HepG2 (cell line): ENCODE results near the gene FGD6. TPM values are rescaled to one million over a fixed set of nuclear protein-coding genes. Genes with fewer than 3 reads are reported as not detected.

Experiments
- ATM ChIP-seq: fragments of 450-650 bp; IDR thresholded peaks from 2 replicates; pipeline ENCODE4 v1.7.1; 2017; ENCODE audit warnings: mild to moderate bottlenecking, borderline replicate concordance
- FOXJ3 ChIP-seq: sonication (generic); formaldehyde crosslinking; IDR thresholded peaks from 2 replicates; pipeline ENCODE4 v1.4.0; 2020; ENCODE audit warnings: missing genetic modification reagents, mild to moderate bottlenecking, borderline replicate concordance
- HNRNPH1 ChIP-seq: fragments of 200-400 bp; formaldehyde crosslinking; optimal IDR thresholded peaks from 2 replicates; pipeline ENCODE3; 2017; ENCODE audit warnings: mild to moderate bottlenecking, low read depth, low read length
- HOXA9 ChIP-seq: sonication (generic); formaldehyde crosslinking; IDR thresholded peaks from 2 replicates; pipeline ENCODE4 v1.8.1; 2022; ENCODE audit warnings: missing genetic modification reagents, mild to moderate bottlenecking, moderate library complexity, borderline replicate concordance
- IRX3 ChIP-seq: sonication (generic); formaldehyde crosslinking; IDR thresholded peaks from 2 replicates; pipeline ENCODE4 v1.8.1; 2023; ENCODE audit warnings: mild to moderate bottlenecking, low read depth, missing genetic modification reagents, borderline replicate concordance
- KAT7 ChIP-seq: IDR thresholded peaks from 2 replicates; pipeline ENCODE4 v1.6.1; 2018; ENCODE audit warnings: borderline replicate concordance, missing compliant biosample characterization
- KDM2A ChIP-seq: sonication (generic); formaldehyde crosslinking; IDR thresholded peaks from 2 replicates; pipeline ENCODE4 v1.4.0; 2020; ENCODE audit warnings: low read depth, missing genetic modification reagents, borderline replicate concordance
- KLF16 ChIP-seq, 2 experiments: sonication (generic) in 1 of 2; formaldehyde crosslinking in 1 of 2; IDR thresholded peaks; 2 replicates each; pipeline versions ENCODE4 v1.6.1 to v1.8.0; 2016 to 2023; ENCODE audit warnings: missing genetic modification reagents in 2 of 2, missing compliant biosample characterization in 1 of 2
- MEF2D ChIP-seq: sonication (generic); formaldehyde crosslinking; IDR thresholded peaks from 2 replicates; pipeline ENCODE4 v1.5.1; 2020; ENCODE audit warnings: mild to moderate bottlenecking, missing genetic modification reagents
- MIXL1 ChIP-seq: IDR thresholded peaks from 2 replicates; pipeline ENCODE4 v1.6.1; 2016
- NCOA1 ChIP-seq: sonication (generic); formaldehyde crosslinking; IDR thresholded peaks from 2 replicates; pipeline ENCODE4 v1.9.0; 2021; ENCODE audit warnings: missing genetic modification reagents
- NFRKB ChIP-seq: fragments of 450-650 bp; IDR thresholded peaks from 2 replicates; pipeline ENCODE4 v1.6.1; 2017
- NRL ChIP-seq: sonication (generic); formaldehyde crosslinking; IDR thresholded peaks from 2 replicates; pipeline ENCODE4 v1.5.0; 2020; ENCODE audit warnings: missing genetic modification reagents, mild to moderate bottlenecking, moderate library complexity, borderline replicate concordance
- PHF21A ChIP-seq: sonication (generic); formaldehyde crosslinking; IDR thresholded peaks from 2 replicates; pipeline ENCODE4 v1.5.0; 2020; ENCODE audit warnings: mild to moderate bottlenecking, missing genetic modification reagents
- SAFB2 ChIP-seq: sonication (generic); formaldehyde crosslinking; IDR thresholded peaks from 2 replicates; pipeline ENCODE4 v1.5.1; 2020; ENCODE audit warnings: missing genetic modification reagents, low read depth, mild to moderate bottlenecking, borderline replicate concordance
- SMC3 ChIP-seq: IDR thresholded peaks from 2 replicates; pipeline ENCODE4 v1.6.1; 2011; ENCODE audit warnings: low read length, improper control_type of control experiment
- SNAPC2 ChIP-seq: sonication (generic); formaldehyde crosslinking; IDR thresholded peaks from 2 replicates; pipeline ENCODE4 v1.8.1; 2022; ENCODE audit warnings: mild to moderate bottlenecking, missing genetic modification reagents
- TBP ChIP-seq: sonication (generic); formaldehyde crosslinking; IDR thresholded peaks from 2 replicates; pipeline ENCODE4 v1.5.0; 2020; ENCODE audit warnings: missing genetic modification reagents
- TBX2 ChIP-seq: sonication (generic); formaldehyde crosslinking; IDR thresholded peaks from 2 replicates; pipeline ENCODE4 v1.5.0; 2020; ENCODE audit warnings: missing genetic modification reagents, mild to moderate bottlenecking, borderline replicate concordance
- THAP11 ChIP-seq: IDR thresholded peaks from 2 replicates; pipeline ENCODE4 v1.6.1; 2016; ENCODE audit warnings: missing biosample characterization, missing genetic modification reagents
- TP53 ChIP-seq: sonication (generic); formaldehyde crosslinking; conservative IDR thresholded peaks from 2 replicates; pipeline ENCODE4 v1.4.0; 2020; ENCODE audit warnings: missing genetic modification reagents
- ZNF274 ChIP-seq: sonication (generic); formaldehyde crosslinking; IDR thresholded peaks from 2 replicates; pipeline ENCODE4 v1.5.1; 2020; ENCODE audit warnings: mild to moderate bottlenecking, missing genetic modification reagents
- ZNF629 ChIP-seq: sonication (generic); formaldehyde crosslinking; conservative IDR thresholded peaks from 2 replicates; pipeline ENCODE4 v1.5.0; 2020; ENCODE audit warnings: missing genetic modification reagents
- ZNF891 ChIP-seq: sonication (generic); formaldehyde crosslinking; IDR thresholded peaks from 2 replicates; pipeline ENCODE4 v1.5.0; 2020; ENCODE audit warnings: mild to moderate bottlenecking, missing genetic modification reagents
- polyA plus RNA-seq, 8 experiments: library from polyadenylated mRNA; depleted of rRNA in 3 of 8; stranded (reverse) in 7 of 8; unstranded in 1 of 8; fragments of >200 nt; fragmentation: Illumina TruSeq in 4 of 8; extraction: Trizol in 4 of 8; gene quantifications; 2 replicates each; pipeline versions ENCODE4 v1.2.1 to v1.2.3, GENCODE V29; 2011 to 2016; ENCODE audit warnings: low read depth in 4 of 8, missing spikeins in 1 of 8, mixed read lengths in 1 of 8; ENCODE audit not compliant: insufficient read depth in 1 of 8
- total RNA-seq, 5 experiments: library from RNA; depleted of rRNA; stranded (reverse); fragments of >200 nt; fragmentation: Illumina TruSeq; extraction: Trizol; gene quantifications; 2 replicates each; pipeline ENCODE4 v1.2.3, GENCODE V29; 2016; ENCODE audit warnings: low read depth in 1 of 5
- TF ChIP-seq, protein P1 (sequence below): sonication (generic); formaldehyde crosslinking; IDR thresholded peaks from 2 replicates; pipeline ENCODE4 v1.5.0; 2020; ENCODE audit warnings: mild to moderate bottlenecking, missing genetic modification reagents, moderate library complexity
- TF ChIP-seq, protein P2 (sequence below): IDR thresholded peaks from 2 replicates; pipeline ENCODE4 v1.6.1; 2012; ENCODE audit warnings: low read depth, low read length, improper control_type of control experiment
- TF ChIP-seq, protein P3 (sequence below): sonication (generic); formaldehyde crosslinking; IDR thresholded peaks from 2 replicates; pipeline ENCODE4 v1.4.0; 2020; ENCODE audit warnings: mild to moderate bottlenecking, missing genetic modification reagents
- TF ChIP-seq, protein P4 (sequence below): IDR thresholded peaks from 2 replicates; pipeline ENCODE4 v1.6.1; 2016; ENCODE audit warnings: low read depth, borderline replicate concordance

FGD6 gene
- total and polyA plus RNA-seq, 2 of the 13 experiments (the other 11 are each of a cell fraction or from before 2014, with no cell fraction given): 2.2 to 4.3 TPM

DNA sequence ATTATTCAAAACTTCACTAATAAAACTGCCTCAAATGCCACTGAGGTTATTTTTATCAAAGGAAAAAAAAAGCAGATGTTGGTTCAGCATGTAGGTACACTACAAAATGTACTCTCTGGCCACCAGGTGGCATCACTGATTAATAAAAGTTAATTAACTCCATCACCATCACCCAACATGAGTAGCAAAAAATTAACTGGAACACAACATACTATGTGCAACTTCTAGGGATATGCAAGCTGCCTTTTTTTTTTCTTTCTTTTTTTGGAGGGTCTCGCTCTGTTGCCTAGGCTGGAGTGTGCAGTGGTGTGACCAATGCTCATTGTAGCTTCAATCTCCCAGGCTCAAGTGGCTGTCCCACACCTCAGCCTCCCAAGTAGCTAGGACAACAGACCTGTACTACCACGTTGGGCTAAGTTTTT lies 100.1 kb downstream of the FGD6 start (continued):
- TF ChIP-seq HOXA9 (no peak), THAP11 (CRISPR knock-in tag) (0 out of 2 replicates have a peak, but pooled peaks have one; percentile 25), MIXL1 (CRISPR knock-in tag) (peak; percentile 92), TBP (CRISPR knock-in tag) (no peak), ZNF629 (CRISPR knock-in tag) (no peak), KLF16 (CRISPR knock-in tag; IDR thresholded peaks at IDR 0.05) (no peak), NRL (CRISPR knock-in tag) (no peak), TP53 (CRISPR knock-in tag) (no peak), FOXJ3 (CRISPR knock-in tag) (0 out of 2 replicates have a peak, but pooled peaks have one; percentile 39), ATM (no peak), KDM2A (CRISPR knock-in tag) (no peak), SAFB2 (CRISPR knock-in tag) (no peak), PHF21A (CRISPR knock-in tag) (no peak), NCOA1 (CRISPR knock-in tag) (no peak), SNAPC2 (CRISPR knock-in tag) (no peak), IRX3 (CRISPR knock-in tag) (no peak), NFRKB (no peak), MEF2D (CRISPR knock-in tag) (no peak), KAT7 (CRISPR knock-in tag) (no peak), SMC3 (peak; percentile 87; the same call in 1 of the 2 replicates), ZNF891 (no peak), TBX2 (CRISPR knock-in tag) (0 out of 2 replicates have a peak, but pooled peaks have one; percentile 21), HNRNPH1 (no peak), ZNF274 (CRISPR knock-in tag) (no peak)
- TF ChIP-seq, protein P1, sequence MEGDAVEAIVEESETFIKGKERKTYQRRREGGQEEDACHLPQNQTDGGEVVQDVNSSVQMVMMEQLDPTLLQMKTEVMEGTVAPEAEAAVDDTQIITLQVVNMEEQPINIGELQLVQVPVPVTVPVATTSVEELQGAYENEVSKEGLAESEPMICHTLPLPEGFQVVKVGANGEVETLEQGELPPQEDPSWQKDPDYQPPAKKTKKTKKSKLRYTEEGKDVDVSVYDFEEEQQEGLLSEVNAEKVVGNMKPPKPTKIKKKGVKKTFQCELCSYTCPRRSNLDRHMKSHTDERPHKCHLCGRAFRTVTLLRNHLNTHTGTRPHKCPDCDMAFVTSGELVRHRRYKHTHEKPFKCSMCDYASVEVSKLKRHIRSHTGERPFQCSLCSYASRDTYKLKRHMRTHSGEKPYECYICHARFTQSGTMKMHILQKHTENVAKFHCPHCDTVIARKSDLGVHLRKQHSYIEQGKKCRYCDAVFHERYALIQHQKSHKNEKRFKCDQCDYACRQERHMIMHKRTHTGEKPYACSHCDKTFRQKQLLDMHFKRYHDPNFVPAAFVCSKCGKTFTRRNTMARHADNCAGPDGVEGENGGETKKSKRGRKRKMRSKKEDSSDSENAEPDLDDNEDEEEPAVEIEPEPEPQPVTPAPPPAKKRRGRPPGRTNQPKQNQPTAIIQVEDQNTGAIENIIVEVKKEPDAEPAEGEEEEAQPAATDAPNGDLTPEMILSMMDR (CRISPR knock-in tag): peak; percentile 77
- TF ChIP-seq, protein P2, sequence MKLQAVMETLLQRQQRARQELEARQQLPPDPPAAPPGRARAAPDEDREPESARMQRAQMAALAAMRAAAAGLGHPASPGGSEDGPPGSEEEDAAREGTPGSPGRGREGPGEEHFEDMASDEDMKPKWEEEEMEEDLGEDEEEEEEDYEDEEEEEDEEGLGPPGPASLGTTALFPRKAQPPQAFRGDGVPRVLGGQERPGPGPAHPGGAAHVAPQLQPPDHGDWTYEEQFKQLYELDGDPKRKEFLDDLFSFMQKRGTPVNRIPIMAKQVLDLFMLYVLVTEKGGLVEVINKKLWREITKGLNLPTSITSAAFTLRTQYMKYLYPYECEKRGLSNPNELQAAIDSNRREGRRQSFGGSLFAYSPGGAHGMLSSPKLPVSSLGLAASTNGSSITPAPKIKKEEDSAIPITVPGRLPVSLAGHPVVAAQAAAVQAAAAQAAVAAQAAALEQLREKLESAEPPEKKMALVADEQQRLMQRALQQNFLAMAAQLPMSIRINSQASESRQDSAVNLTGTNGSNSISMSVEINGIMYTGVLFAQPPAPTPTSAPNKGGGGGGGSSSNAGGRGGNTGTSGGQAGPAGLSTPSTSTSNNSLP: peak; percentile 93
- TF ChIP-seq, protein P3, sequence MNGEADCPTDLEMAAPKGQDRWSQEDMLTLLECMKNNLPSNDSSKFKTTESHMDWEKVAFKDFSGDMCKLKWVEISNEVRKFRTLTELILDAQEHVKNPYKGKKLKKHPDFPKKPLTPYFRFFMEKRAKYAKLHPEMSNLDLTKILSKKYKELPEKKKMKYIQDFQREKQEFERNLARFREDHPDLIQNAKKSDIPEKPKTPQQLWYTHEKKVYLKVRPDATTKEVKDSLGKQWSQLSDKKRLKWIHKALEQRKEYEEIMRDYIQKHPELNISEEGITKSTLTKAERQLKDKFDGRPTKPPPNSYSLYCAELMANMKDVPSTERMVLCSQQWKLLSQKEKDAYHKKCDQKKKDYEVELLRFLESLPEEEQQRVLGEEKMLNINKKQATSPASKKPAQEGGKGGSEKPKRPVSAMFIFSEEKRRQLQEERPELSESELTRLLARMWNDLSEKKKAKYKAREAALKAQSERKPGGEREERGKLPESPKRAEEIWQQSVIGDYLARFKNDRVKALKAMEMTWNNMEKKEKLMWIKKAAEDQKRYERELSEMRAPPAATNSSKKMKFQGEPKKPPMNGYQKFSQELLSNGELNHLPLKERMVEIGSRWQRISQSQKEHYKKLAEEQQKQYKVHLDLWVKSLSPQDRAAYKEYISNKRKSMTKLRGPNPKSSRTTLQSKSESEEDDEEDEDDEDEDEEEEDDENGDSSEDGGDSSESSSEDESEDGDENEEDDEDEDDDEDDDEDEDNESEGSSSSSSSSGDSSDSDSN (CRISPR knock-in tag): no peak
- TF ChIP-seq, protein P4, sequence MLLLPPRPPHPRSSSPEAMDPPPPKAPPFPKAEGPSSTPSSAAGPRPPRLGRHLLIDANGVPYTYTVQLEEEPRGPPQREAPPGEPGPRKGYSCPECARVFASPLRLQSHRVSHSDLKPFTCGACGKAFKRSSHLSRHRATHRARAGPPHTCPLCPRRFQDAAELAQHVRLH (CRISPR knock-in tag): no peak
